ENCODE measurements around the gene SREK1IP1.

The SREK1IP1 gene

GRCh38 chr5:64789457-64789856 is 21.0 kb upstream of the SREK1IP1 start:
- no CpG with 5 or more reads among the region's 3 CpGs for WGBS (ENCODE audit: extremely low coverage, insufficient coverage, low lambda C conversion rate)
- no peak overlapping the region for H4K5ac ChIP-seq (ENCODE audit: low read length)
- H4K8ac ChIP-seq (ENCODE audit: low read depth, low read length): no peak overlapping the region
- H2BK120ac ChIP-seq (ENCODE audit: low read depth, low read length): no peak overlapping the region
- no peaks in the 10 kb centered on the region for H3K36me3 ChIP-seq (ENCODE audit: control insufficient read depth, insufficient read depth, low read length)
- H3K4me2 ChIP-seq (ENCODE audit: low read length): no peak overlapping the region
- H3K27me3 ChIP-seq (ENCODE audit: insufficient read depth, low read length, poor library complexity): no peaks in the 10 kb centered on the region
- H3K56ac ChIP-seq (ENCODE audit: low read length): no peak overlapping the region
- H2BK5ac ChIP-seq (ENCODE audit: low read length): no peak overlapping the region
- H3K4ac ChIP-seq (ENCODE audit: low read depth, low read length): no peak overlapping the region
- H3K27ac ChIP-seq (ENCODE audit: low read depth, low read length): no peak overlapping the region
- no peak overlapping the region for H3K23ac ChIP-seq (ENCODE audit: low read length)
- H3K9ac ChIP-seq (ENCODE audit: low read length): no peak overlapping the region
- no peak overlapping the region for H3K4me3 ChIP-seq (ENCODE audit: low read length)
- no peak for DNase-seq
- H2AK5ac ChIP-seq (ENCODE audit: low read length): no peak overlapping the region
- H3K79me2 ChIP-seq (ENCODE audit: control insufficient read depth, insufficient read depth, low read length): no peaks in the 10 kb centered on the region
- no peaks in the 10 kb centered on the region for H3K79me1 ChIP-seq (ENCODE audit: low read length)
- H3K4me1 ChIP-seq (ENCODE audit: control insufficient read depth, low read depth, low read length): no peaks in the 10 kb centered on the region
- H3K18ac ChIP-seq (ENCODE audit: low read length): no peak overlapping the region
- no peak overlapping the region for H2BK15ac ChIP-seq (replicated peaks; ENCODE audit: low read depth)

- Histone ChIP-seq H3K79me1 (ENCODE audit: low read length) (no peaks in the 10 kb centered on the region), H3K23ac (ENCODE audit: low read length) (no peak overlapping the region), H3K9ac (ENCODE audit: low read length) (no peak overlapping the region), H2BK5ac (ENCODE audit: low read length) (no peak overlapping the region), H2BK120ac (ENCODE audit: low read depth, low read length) (no peak overlapping the region), H3K4me2 (ENCODE audit: low read length) (no peak overlapping the region), H3K18ac (ENCODE audit: low read length) (no peak overlapping the region), H4K5ac (ENCODE audit: low read length) (no peak overlapping the region), H3K4me1 (ENCODE audit: control insufficient read depth, low read depth, low read length) (no peaks in the 10 kb centered on the region), H3K56ac (ENCODE audit: low read length) (no peak overlapping the region), H4K8ac (ENCODE audit: low read depth, low read length) (no peak overlapping the region), H3K36me3 (ENCODE audit: control insufficient read depth, insufficient read depth, low read length) (no peaks in the 10 kb centered on the region), H3K27ac (ENCODE audit: low read depth, low read length) (no peak overlapping the region), H3K27me3 (ENCODE audit: insufficient read depth, low read length, poor library complexity) (no peaks in the 10 kb centered on the region), H3K79me2 (ENCODE audit: control insufficient read depth, insufficient read depth, low read length) (no peaks in the 10 kb centered on the region), H3K4ac (ENCODE audit: low read depth, low read length) (no peak overlapping the region), H3K4me3 (ENCODE audit: low read length) (no peak overlapping the region), H2AK5ac (ENCODE audit: low read length) (no peak overlapping the region), H2BK15ac (replicated peaks; ENCODE audit: low read depth) (no peak overlapping the region)
- DNase-seq: no peak
- no CpG with 5 or more reads among the region's 2 CpGs for WGBS (ENCODE audit: extremely low coverage, insufficient coverage, low lambda C conversion rate)
Measured at GRCh38 chr5:64788156-64788555, 19.7 kb upstream of the SREK1IP1 start.

DNA sequence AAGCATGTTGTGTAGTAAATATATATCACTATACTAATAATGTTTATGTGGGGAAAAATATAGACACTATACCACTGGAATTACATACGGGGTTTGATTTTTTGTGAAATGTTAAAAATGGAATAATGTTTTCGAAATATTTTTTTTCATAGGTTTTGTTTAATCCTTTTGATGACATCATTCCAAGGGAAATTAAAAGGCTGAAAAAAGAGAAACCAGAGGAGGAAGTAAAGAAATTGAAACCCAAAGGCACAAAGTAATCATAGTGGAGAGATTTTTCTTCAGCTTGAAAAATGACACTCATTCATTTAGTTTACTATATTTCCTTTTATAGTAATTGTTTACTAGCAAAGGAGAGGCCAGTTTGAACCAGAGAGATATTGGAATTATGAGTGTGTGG is 17.9 kb upstream of the SREK1IP1 start:
- H2BK120ac ChIP-seq (ENCODE audit: low read depth, low read length): no peak overlapping the region
- no peak overlapping the region for H3K4me3 ChIP-seq (ENCODE audit: low read length)
- no peak for DNase-seq
- no peak overlapping the region for H2BK5ac ChIP-seq (ENCODE audit: low read length)
- H3K27me3 ChIP-seq (ENCODE audit: insufficient read depth, low read length, poor library complexity): no peaks in the 10 kb centered on the region
- WGBS (ENCODE audit: extremely low coverage, insufficient coverage, low lambda C conversion rate): 100% methylated on average over 2 of the region's 2 CpGs
- no peak overlapping the region for H3K18ac ChIP-seq (ENCODE audit: low read length)
- no peak overlapping the region for H3K9ac ChIP-seq (ENCODE audit: low read length)
- no peak overlapping the region for H2AK5ac ChIP-seq (ENCODE audit: low read length)
- no peak overlapping the region for H3K23ac ChIP-seq (ENCODE audit: low read length)
- no peak overlapping the region for H4K5ac ChIP-seq (ENCODE audit: low read length)
- no peak overlapping the region for H2BK15ac ChIP-seq (replicated peaks; ENCODE audit: low read depth)
- no peaks in the 10 kb centered on the region for H3K4me1 ChIP-seq (ENCODE audit: control insufficient read depth, low read depth, low read length)
- no peak overlapping the region for H3K27ac ChIP-seq (ENCODE audit: low read depth, low read length)
- H3K79me1 ChIP-seq (ENCODE audit: low read length): no peaks in the 10 kb centered on the region
- H3K56ac ChIP-seq (ENCODE audit: low read length): no peak overlapping the region
- H3K4ac ChIP-seq (ENCODE audit: low read depth, low read length): no peak overlapping the region
- no peak overlapping the region for H3K4me2 ChIP-seq (ENCODE audit: low read length)
- no peaks in the 10 kb centered on the region for H3K36me3 ChIP-seq (ENCODE audit: control insufficient read depth, insufficient read depth, low read length)
- no peak overlapping the region for H4K8ac ChIP-seq (ENCODE audit: low read depth, low read length)
- peaks cover 1% of the 10 kb centered on the region for H3K79me2 ChIP-seq (ENCODE audit: control insufficient read depth, insufficient read depth, low read length)

DNA sequence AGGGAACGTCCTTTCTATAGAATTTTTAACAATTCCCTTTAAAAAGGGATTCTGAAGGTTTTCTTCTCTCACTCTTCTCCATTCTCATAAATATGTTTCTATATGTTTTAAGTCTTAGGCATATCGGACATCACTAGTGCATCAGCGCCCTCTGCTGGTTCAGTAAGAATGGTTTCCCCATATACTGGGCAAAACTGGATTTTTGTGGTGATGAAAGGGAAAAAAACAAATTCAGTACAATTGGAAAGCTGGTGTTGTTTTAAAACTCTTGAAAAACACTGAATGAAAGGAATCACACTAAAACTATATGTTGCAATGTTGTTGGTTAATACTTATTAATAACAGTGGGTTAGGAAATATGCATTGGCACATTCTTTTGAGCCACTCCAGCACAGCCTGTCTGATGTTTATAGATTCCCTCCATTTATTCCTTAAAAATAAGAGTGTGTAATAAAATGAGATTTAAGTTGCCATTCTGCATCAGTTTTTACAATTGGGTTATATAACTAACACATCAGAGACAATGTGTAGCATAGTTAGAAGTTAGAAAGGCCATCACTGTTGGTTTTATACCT is 16.0 kb upstream of the SREK1IP1 start:
- Histone ChIP-seq H3K4me2 (ENCODE audit: low read length) (no peak overlapping the region), H3K4me1 (ENCODE audit: control insufficient read depth, low read depth, low read length) (no peaks in the 10 kb centered on the region), H3K56ac (ENCODE audit: low read length) (no peak overlapping the region), H3K27me3 (ENCODE audit: insufficient read depth, low read length, poor library complexity) (no peaks in the 10 kb centered on the region), H3K27ac (ENCODE audit: low read depth, low read length) (no peak overlapping the region), H3K4me3 (ENCODE audit: low read length) (no peak overlapping the region), H3K18ac (ENCODE audit: low read length) (no peak overlapping the region), H3K4ac (ENCODE audit: low read depth, low read length) (no peak overlapping the region), H3K23ac (ENCODE audit: low read length) (no peak overlapping the region), H3K9ac (ENCODE audit: low read length) (no peak overlapping the region), H3K36me3 (ENCODE audit: control insufficient read depth, insufficient read depth, low read length) (no peaks in the 10 kb centered on the region), H4K8ac (ENCODE audit: low read depth, low read length) (no peak overlapping the region), H2AK5ac (ENCODE audit: low read length) (no peak overlapping the region), H2BK15ac (replicated peaks; ENCODE audit: low read depth) (no peak overlapping the region), H4K5ac (ENCODE audit: low read length) (no peak overlapping the region), H2BK120ac (ENCODE audit: low read depth, low read length) (no peak overlapping the region), H2BK5ac (ENCODE audit: low read length) (no peak overlapping the region), H3K79me1 (ENCODE audit: low read length) (no peaks in the 10 kb centered on the region), H3K79me2 (ENCODE audit: control insufficient read depth, insufficient read depth, low read length) (peaks cover 4% of the 10 kb centered on the region)
- peak; percentile 79 for DNase-seq
- no CpG with 5 or more reads among the region's 3 CpGs for WGBS (ENCODE audit: extremely low coverage, insufficient coverage, low lambda C conversion rate)

- no peak overlapping the region for H3K23ac ChIP-seq (ENCODE audit: low read length)
- H3K4me1 ChIP-seq (ENCODE audit: control insufficient read depth, low read depth, low read length): peaks cover 2% of the 10 kb centered on the region
- H3K36me3 ChIP-seq (ENCODE audit: control insufficient read depth, insufficient read depth, low read length): no peaks in the 10 kb centered on the region
- peak overlapping the region; percentile 44 for H4K5ac ChIP-seq (ENCODE audit: low read length)
- H2AK5ac ChIP-seq (ENCODE audit: low read length): no peak overlapping the region
- H3K4ac ChIP-seq (ENCODE audit: low read depth, low read length): no peak overlapping the region
- no CpG with 5 or more reads among the region's 1 CpG for WGBS (ENCODE audit: extremely low coverage, insufficient coverage, low lambda C conversion rate)
- H3K9ac ChIP-seq (ENCODE audit: low read length): peak overlapping the region; percentile 11
- H3K4me2 ChIP-seq (ENCODE audit: low read length): no peak overlapping the region
- peak overlapping the region; percentile 73 for H3K27ac ChIP-seq (ENCODE audit: low read depth, low read length)
- DNase-seq: no peak
- H2BK5ac ChIP-seq (ENCODE audit: low read length): no peak overlapping the region
- H3K18ac ChIP-seq (ENCODE audit: low read length): no peak overlapping the region
- no peak overlapping the region for H3K4me3 ChIP-seq (ENCODE audit: low read length)
- H4K8ac ChIP-seq (ENCODE audit: low read depth, low read length): no peak overlapping the region
- H3K27me3 ChIP-seq (ENCODE audit: insufficient read depth, low read length, poor library complexity): no peaks in the 10 kb centered on the region
- H3K79me1 ChIP-seq (ENCODE audit: low read length): peaks cover 5% of the 10 kb centered on the region
- H2BK15ac ChIP-seq (replicated peaks; ENCODE audit: low read depth): no peak overlapping the region
- peaks cover 19% of the 10 kb centered on the region for H3K79me2 ChIP-seq (ENCODE audit: control insufficient read depth, insufficient read depth, low read length)
- no peak overlapping the region for H3K56ac ChIP-seq (ENCODE audit: low read length)
- no peak overlapping the region for H2BK120ac ChIP-seq (ENCODE audit: low read depth, low read length)
Measured at GRCh38 chr5:64775291-64775690, 6.8 kb upstream of the SREK1IP1 start.

DNA sequence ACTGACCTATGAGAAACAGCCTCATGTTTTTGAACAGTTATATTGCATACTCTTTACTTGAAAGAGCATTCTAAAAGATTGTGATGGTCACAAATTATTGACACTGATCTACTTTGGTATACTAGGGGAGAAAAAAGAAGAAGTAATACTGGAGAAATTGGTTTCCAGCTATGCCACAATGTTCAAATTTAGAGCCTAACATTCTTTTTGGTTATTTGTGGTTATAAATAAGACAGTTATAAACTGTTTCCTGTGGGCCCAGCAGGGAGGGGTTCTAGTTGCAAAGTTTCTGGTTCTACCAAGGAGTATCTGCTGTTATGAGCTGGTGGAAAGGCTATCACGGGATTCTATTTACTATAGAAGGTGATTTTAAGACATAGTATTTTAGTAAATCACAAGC is 5.0 kb upstream of the SREK1IP1 start:
- Histone ChIP-seq H3K27ac (ENCODE audit: low read depth, low read length) (no peak overlapping the region), H2BK5ac (ENCODE audit: low read length) (no peak overlapping the region), H2BK15ac (replicated peaks; ENCODE audit: low read depth) (no peak overlapping the region), H3K18ac (ENCODE audit: low read length) (no peak overlapping the region), H3K4me1 (ENCODE audit: control insufficient read depth, low read depth, low read length) (peaks cover 2% of the 10 kb centered on the region), H2BK120ac (ENCODE audit: low read depth, low read length) (no peak overlapping the region), H3K36me3 (ENCODE audit: control insufficient read depth, insufficient read depth, low read length) (no peaks in the 10 kb centered on the region), H4K8ac (ENCODE audit: low read depth, low read length) (no peak overlapping the region), H3K27me3 (ENCODE audit: insufficient read depth, low read length, poor library complexity) (no peaks in the 10 kb centered on the region), H2AK5ac (ENCODE audit: low read length) (no peak overlapping the region), H3K56ac (ENCODE audit: low read length) (no peak overlapping the region), H3K4me2 (ENCODE audit: low read length) (no peak overlapping the region), H3K23ac (ENCODE audit: low read length) (no peak overlapping the region), H3K4me3 (ENCODE audit: low read length) (no peak overlapping the region), H3K4ac (ENCODE audit: low read depth, low read length) (no peak overlapping the region), H3K9ac (ENCODE audit: low read length) (no peak overlapping the region), H4K5ac (ENCODE audit: low read length) (no peak overlapping the region), H3K79me1 (ENCODE audit: low read length) (peaks cover 9% of the 10 kb centered on the region), H3K79me2 (ENCODE audit: control insufficient read depth, insufficient read depth, low read length) (peaks cover 29% of the 10 kb centered on the region)
- no CpG with 5 or more reads among the region's 1 CpG for WGBS (ENCODE audit: extremely low coverage, insufficient coverage, low lambda C conversion rate)
- no peak for DNase-seq

Measured in mesendoderm (in vitro differentiated cells).